Caco-2 (cell line): ENCODE measurements around the gene HES2. TPM values are rescaled to one million over a fixed set of nuclear protein-coding genes. Genes with fewer than 3 reads are reported as not detected.

ENCODE experiments used
- BruUV-seq: library from RNA; stranded (reverse); fragments of 400-500 nt; replicated peaks from 2 replicates; lab custom pipeline; 2021; lab: Mats Ljungman, UMichigan
- CTCF ChIA-PET: fragments of 300-600 bp; sonication (Branson Sonifier 250); formaldehyde crosslinking; loops from one replicate; lab custom pipeline; 2022; ENCODE audit warnings: antibody characterized with exemption; lab: Charles Lee
- POLR2A ChIA-PET: fragments of 300-600 bp; sonication (Branson Sonifier 250); formaldehyde crosslinking; loops from one replicate; lab custom pipeline; 2022; ENCODE audit warnings: antibody characterized with exemption; lab: Charles Lee
- DNase-seq, 2 experiments: peaks; one replicate each; pipeline versions ENCODE4 v3.0.0 to v3.0.0-alpha.2; 2020 to 2022
- H3K27me3 ChIP-seq: replicated peaks from 2 replicates; pipeline ENCODE4 v1.6.0; 2011; ENCODE audit warnings: low read length; ENCODE audit not compliant: control insufficient read depth, insufficient read depth
- H3K36me3 ChIP-seq: 2 replicates; pipeline ENCODE4 v1.5.1; 2011; ENCODE audit warnings: low read length; ENCODE audit not compliant: control insufficient read depth, insufficient read depth
- H3K4me1 ChIP-seq: fragments of 250-450 bp; sonication (Bioruptor Pico); 2 replicates; pipeline ENCODE4 v1.5.1; 2020; ENCODE audit warnings: mild to moderate bottlenecking
- H3K4me3 ChIP-seq: 2 replicates; pipeline ENCODE4 v1.5.1; 2011; ENCODE audit warnings: low read depth, mild to moderate bottlenecking, control low read depth, low read length
- H3K9me3 ChIP-seq: fragments of 250-450 bp; sonication (Bioruptor Pico); 2 replicates; pipeline ENCODE4 v1.5.1; 2020; ENCODE audit warnings: mild to moderate bottlenecking, moderate library complexity
- H3K27ac Mint-ChIP-seq: one replicate; pipeline ENCODE4 v1.8.0; 2022; ENCODE audit warnings: mixed read lengths; ENCODE audit not compliant: unreplicated experiment
- H3K27me3 Mint-ChIP-seq: one replicate; pipeline ENCODE4 v1.8.0; 2022; ENCODE audit warnings: mixed read lengths; ENCODE audit not compliant: insufficient read depth, unreplicated experiment
- H3K36me3 Mint-ChIP-seq: one replicate; pipeline ENCODE4 v1.8.0; 2022; ENCODE audit warnings: mild to moderate bottlenecking, mixed read lengths; ENCODE audit not compliant: insufficient read depth, unreplicated experiment
- H3K4me1 Mint-ChIP-seq: one replicate; pipeline ENCODE4 v1.8.0; 2022; ENCODE audit warnings: low read depth, mixed read lengths; ENCODE audit not compliant: unreplicated experiment
- H3K4me3 Mint-ChIP-seq: one replicate; pipeline ENCODE4 v1.8.0; 2022; ENCODE audit warnings: mild to moderate bottlenecking, moderate library complexity, mixed read lengths; ENCODE audit not compliant: unreplicated experiment
- H3K9me3 Mint-ChIP-seq: one replicate; pipeline ENCODE4 v1.8.0; 2022; ENCODE audit warnings: mixed read lengths; ENCODE audit not compliant: unreplicated experiment
- intact Hi-C: fragments of 100-400 bp; cut with micrococcal nuclease; formaldehyde crosslinking; loops from one replicate; pipeline ENCODE4 v1.10.0; 2022; ENCODE audit not compliant: unreplicated experiment
- total RNA-seq: library from RNA; stranded (reverse); gene quantifications from 2 replicates; pipeline ENCODE4 v1.2.3, GENCODE V29; 2022
- TF ChIP-seq, protein P1 (sequence below), 2 experiments: fragments of 200-600 bp in 1 of 2; IDR thresholded peaks; 1 replicate in 1 of 2; 2 replicates in 1 of 2; pipeline versions ENCODE4 v1.5.1 to v1.8.0; 2011 to 2022; ENCODE audit warnings: antibody characterized with exemption in 1 of 2, control low read depth in 1 of 2, inconsistent platforms in 1 of 2, low read depth in 1 of 2, low read length in 1 of 2, mild to moderate bottlenecking in 1 of 2, moderate library complexity in 1 of 2; ENCODE audit not compliant: insufficient read depth in 1 of 2, severe bottlenecking in 1 of 2, unreplicated experiment in 1 of 2

The HES2 gene
- total RNA-seq, 1 experiment from 2014 or later: 0.91 TPM

DNA sequence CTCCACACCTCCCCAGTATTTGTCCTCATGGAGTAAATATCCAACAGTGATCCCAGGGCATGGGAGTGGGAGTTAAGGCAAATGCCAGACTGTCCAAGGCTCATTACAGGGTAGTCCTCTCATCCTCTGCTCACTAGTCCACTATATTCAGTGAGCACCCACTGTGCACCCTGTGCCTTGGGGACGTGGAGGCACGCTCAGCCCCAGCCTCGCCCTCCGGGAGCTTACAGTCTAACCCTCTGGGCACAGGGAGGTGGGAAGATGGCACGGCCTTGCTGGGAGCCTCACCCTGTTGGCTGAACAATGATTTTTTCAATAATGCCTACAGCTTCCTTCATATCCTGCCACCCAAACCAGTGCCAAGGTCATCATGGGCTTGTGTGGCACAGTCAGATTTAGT, 2.8 kb downstream of the HES2 start:
- peaks cover 27% of the 10 kb centered on the region for H3K4me1 ChIP-seq
- H3K9me3 Mint-ChIP-seq: no peaks in the 10 kb centered on the region
- no peaks in the 10 kb centered on the region for H3K9me3 ChIP-seq
- TF ChIP-seq, protein P1, sequence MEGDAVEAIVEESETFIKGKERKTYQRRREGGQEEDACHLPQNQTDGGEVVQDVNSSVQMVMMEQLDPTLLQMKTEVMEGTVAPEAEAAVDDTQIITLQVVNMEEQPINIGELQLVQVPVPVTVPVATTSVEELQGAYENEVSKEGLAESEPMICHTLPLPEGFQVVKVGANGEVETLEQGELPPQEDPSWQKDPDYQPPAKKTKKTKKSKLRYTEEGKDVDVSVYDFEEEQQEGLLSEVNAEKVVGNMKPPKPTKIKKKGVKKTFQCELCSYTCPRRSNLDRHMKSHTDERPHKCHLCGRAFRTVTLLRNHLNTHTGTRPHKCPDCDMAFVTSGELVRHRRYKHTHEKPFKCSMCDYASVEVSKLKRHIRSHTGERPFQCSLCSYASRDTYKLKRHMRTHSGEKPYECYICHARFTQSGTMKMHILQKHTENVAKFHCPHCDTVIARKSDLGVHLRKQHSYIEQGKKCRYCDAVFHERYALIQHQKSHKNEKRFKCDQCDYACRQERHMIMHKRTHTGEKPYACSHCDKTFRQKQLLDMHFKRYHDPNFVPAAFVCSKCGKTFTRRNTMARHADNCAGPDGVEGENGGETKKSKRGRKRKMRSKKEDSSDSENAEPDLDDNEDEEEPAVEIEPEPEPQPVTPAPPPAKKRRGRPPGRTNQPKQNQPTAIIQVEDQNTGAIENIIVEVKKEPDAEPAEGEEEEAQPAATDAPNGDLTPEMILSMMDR (IDR thresholded peaks at IDR 0.05; ENCODE audit: insufficient read depth in 1 of 2, low read depth in 1 of 2, low read length in 1 of 2, severe bottlenecking in 1 of 2, unreplicated experiment in 1 of 2): no peak
- ChIA-PET POLR2A (no interaction called here), CTCF (interaction anchor here (1.4 kb wide), 1 partner anchor 21 kb away, joined by 6 read pairs; no protein-coding TSS in a partner anchor)
- intact Hi-C loops: no loop called here
- DNase-seq: no peak
- no peak overlapping the region for H3K4me3 ChIP-seq
- H3K36me3 ChIP-seq: no peaks in the 10 kb centered on the region
- H3K27me3 Mint-ChIP-seq: peaks cover 7% of the 10 kb centered on the region
- no TSS peak for BruUV-seq
- H3K4me1 Mint-ChIP-seq: peaks cover 12% of the 10 kb centered on the region
- no peak overlapping the region for H3K27ac Mint-ChIP-seq
- H3K4me3 Mint-ChIP-seq: no peak overlapping the region
- H3K27me3 ChIP-seq: peaks cover 2% of the 10 kb centered on the region; the same call in 1 of the 2 replicates
- H3K36me3 Mint-ChIP-seq: no peaks in the 10 kb centered on the region

DNA sequence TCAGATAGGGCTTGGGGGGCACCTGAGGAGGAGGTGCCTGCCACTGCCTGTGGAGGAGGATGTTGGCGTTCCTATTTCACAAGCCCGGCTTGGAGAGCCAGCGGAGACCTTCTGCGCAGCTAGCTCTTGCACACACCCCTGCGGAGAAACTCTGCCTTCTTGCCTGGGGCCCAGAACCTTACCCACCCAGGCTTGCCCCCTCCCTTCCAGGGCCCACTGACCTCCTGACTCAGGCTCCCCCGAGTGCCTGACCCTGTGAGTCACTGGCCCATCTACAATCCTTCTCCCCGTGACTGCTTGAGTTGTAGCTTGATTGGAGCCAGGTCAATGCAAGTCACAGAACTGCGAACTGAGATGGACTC, 3.4 kb downstream of the HES2 start:
- Histone ChIP-seq H3K36me3 (no peaks in the 10 kb centered on the region), H3K9me3 (no peaks in the 10 kb centered on the region), H3K4me1 (peaks cover 27% of the 10 kb centered on the region), H3K27me3 (peaks cover 2% of the 10 kb centered on the region; the same call in 1 of the 2 replicates), H3K4me3 (no peak overlapping the region)
- Mint-ChIP-seq H3K9me3 (no peaks in the 10 kb centered on the region), H3K36me3 (no peaks in the 10 kb centered on the region), H3K27ac (no peak overlapping the region), H3K27me3 (peaks cover 2% of the 10 kb centered on the region), H3K4me1 (peaks cover 12% of the 10 kb centered on the region), H3K4me3 (no peak overlapping the region)
- intact Hi-C loops: no loop called here
- ChIA-PET CTCF (interaction anchor here (1.4 kb wide), 1 partner anchor 22 kb away, joined by 6 read pairs; no protein-coding TSS in a partner anchor), POLR2A (no interaction called here)
- no peak for DNase-seq
- TF ChIP-seq, protein P1 (IDR thresholded peaks at IDR 0.05; ENCODE audit: insufficient read depth in 1 of 2, low read depth in 1 of 2, low read length in 1 of 2, severe bottlenecking in 1 of 2, unreplicated experiment in 1 of 2): no peak
- no TSS peak for BruUV-seq

GRCh38 chr1:6414881-6415626, 4.7 kb downstream of the HES2 start:
- TF ChIP-seq, protein P1 (IDR thresholded peaks at IDR 0.05; ENCODE audit: insufficient read depth in 1 of 2, low read depth in 1 of 2, low read length in 1 of 2, severe bottlenecking in 1 of 2, unreplicated experiment in 1 of 2): no peak
- peaks cover 2% of the 10 kb centered on the region; the same call in 1 of the 2 replicates for H3K27me3 ChIP-seq
- H3K4me3 Mint-ChIP-seq: peak overlapping the region; percentile 33
- H3K27me3 Mint-ChIP-seq: no peaks in the 10 kb centered on the region
- no peak overlapping the region for H3K27ac Mint-ChIP-seq
- peaks cover 12% of the 10 kb centered on the region for H3K4me1 Mint-ChIP-seq
- H3K9me3 ChIP-seq: no peaks in the 10 kb centered on the region
- no peak overlapping the region for H3K4me3 ChIP-seq
- no TSS peak for BruUV-seq
- H3K36me3 ChIP-seq: no peaks in the 10 kb centered on the region
- H3K36me3 Mint-ChIP-seq: no peaks in the 10 kb centered on the region
- no peaks in the 10 kb centered on the region for H3K9me3 Mint-ChIP-seq
- no peak for DNase-seq
- intact Hi-C loops: no loop called here
- POLR2A ChIA-PET: no interaction called here
- H3K4me1 ChIP-seq: peaks cover 22% of the 10 kb centered on the region
- CTCF ChIA-PET: interaction anchor here (1.1 to 1.7 kb wide), 3 partner anchors 8 to 170 kb away, joined by 4 to 8 read pairs (median 4); no protein-coding TSS in a partner anchor
